ENCODE results near the gene CLDN22. TPM values are rescaled to one million over a fixed set of nuclear protein-coding genes. Genes with fewer than 3 reads are reported as not detected.

Gene CLDN22
- total and polyA plus RNA-seq, 10 of the 15 experiments (the other 5 are each of a cell fraction or from before 2014, with no cell fraction given) = not detected

DNA sequence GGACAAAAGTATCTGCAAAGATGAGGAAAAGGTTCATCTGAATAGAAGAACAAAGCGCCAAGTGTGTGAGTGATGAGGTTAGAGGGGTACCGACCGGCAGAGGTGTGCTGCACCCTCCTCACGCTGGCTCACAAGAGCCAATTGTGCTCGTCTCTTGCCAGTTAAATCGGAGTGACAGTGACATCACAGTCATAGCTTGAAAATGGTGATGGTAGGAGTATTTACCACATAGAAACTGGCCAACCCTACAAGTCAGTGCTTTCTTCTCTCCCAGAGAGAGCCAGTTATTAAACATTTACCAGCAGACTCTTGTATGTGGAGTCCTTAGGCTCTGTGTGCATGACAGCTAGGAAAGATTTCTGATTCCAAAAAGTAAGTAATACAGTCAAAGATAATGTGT lies 32.4 kb downstream of the CLDN22 start:
- ChIA-PET SMC1A (ENCODE audit: uncharacterized antibody, unreplicated experiment) (interaction anchor here (0.8 to 1.5 kb wide), 4 partner anchors 10 to 109 kb away, joined by 3 to 4 read pairs (median 3); no protein-coding TSS in a partner anchor), RAD21 (ENCODE audit: unreplicated experiment) (interaction anchor here (1.0 to 1.8 kb wide), 3 partner anchors 10 to 29 kb away, joined by 4 to 7 read pairs (median 5); no protein-coding TSS in a partner anchor), CTCF (interaction anchor here (1.0 to 1.5 kb wide), 2 partner anchors 18 to 120 kb away, joined by 3 to 5 read pairs; no protein-coding TSS in a partner anchor), POLR2A (interaction anchor here (1.0 kb wide), 1 partner anchor 10 kb away, joined by 3 read pairs; no protein-coding TSS in a partner anchor)
- TF ChIP-seq ATF7 (IDR thresholded peaks at IDR 0.05; ENCODE audit: low read depth) (peak; percentile 50; the same call in 1 of the 2 replicates), SMAD1 (IDR thresholded peaks at IDR 0.05; ENCODE audit: low read depth, partially characterized antibody) (no peak)
- TF ChIP-seq, protein P1, sequence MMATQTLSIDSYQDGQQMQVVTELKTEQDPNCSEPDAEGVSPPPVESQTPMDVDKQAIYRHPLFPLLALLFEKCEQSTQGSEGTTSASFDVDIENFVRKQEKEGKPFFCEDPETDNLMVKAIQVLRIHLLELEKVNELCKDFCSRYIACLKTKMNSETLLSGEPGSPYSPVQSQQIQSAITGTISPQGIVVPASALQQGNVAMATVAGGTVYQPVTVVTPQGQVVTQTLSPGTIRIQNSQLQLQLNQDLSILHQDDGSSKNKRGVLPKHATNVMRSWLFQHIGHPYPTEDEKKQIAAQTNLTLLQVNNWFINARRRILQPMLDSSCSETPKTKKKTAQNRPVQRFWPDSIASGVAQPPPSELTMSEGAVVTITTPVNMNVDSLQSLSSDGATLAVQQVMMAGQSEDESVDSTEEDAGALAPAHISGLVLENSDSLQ (IDR thresholded peaks at IDR 0.05) = peak; percentile 53
- no TSS peak for BruUV-seq (replicated peaks)
- Histone ChIP-seq H3K27me3 (replicated peaks in 1 of 2; ENCODE audit: control insufficient read depth in 2 of 2, insufficient read depth in 2 of 2, low read length in 1 of 2) (no peaks in the 10 kb centered on the region), H3K4me2 (ENCODE audit: control insufficient read depth, insufficient read depth) (no peak overlapping the region), H3K9ac (ENCODE audit: control insufficient read depth, insufficient read depth, low read length) (no peak overlapping the region), H3K9me3 (replicated peaks; ENCODE audit: control insufficient read depth, insufficient read depth, low read length) (no peaks in the 10 kb centered on the region), H3K36me3 (ENCODE audit: control insufficient read depth in 2 of 2, insufficient read depth in 2 of 2, low read length in 1 of 2) (no peaks in the 10 kb centered on the region), H3K27ac (ENCODE audit: control insufficient read depth, insufficient read depth) (no peak overlapping the region), H3K79me2 (ENCODE audit: control insufficient read depth, insufficient read depth, low read length) (no peaks in the 10 kb centered on the region), H3K4me3 (no peak overlapping the region), H2AFZ (ENCODE audit: control insufficient read depth, low read depth, low read length) (no peak overlapping the region), H4K20me1 (ENCODE audit: control insufficient read depth, insufficient read depth) (no peaks in the 10 kb centered on the region), H3K4me1 (ENCODE audit: control insufficient read depth, insufficient read depth, low read length) (no peaks in the 10 kb centered on the region)
- in situ Hi-C loops (cut with MboI) = no loop called here
- 54% methylated on average over 6 of the region's 6 CpGs for WGBS (ENCODE audit: insufficient coverage, insufficient replicate concordance, low lambda C conversion rate, missing lambda C conversion rate)
- intact Hi-C loops (cut with micrococcal nuclease; ENCODE audit: unreplicated experiment) = loop anchor here (10.0 kb wide), 1 partner anchor 217 kb away; the partner anchor contains the start of gene ING2
- FAIRE-seq = no peak
- peak; percentile 81 for ATAC-seq
- no peak for DNase-seq (ENCODE audit: low read depth, low spot score)

DNA sequence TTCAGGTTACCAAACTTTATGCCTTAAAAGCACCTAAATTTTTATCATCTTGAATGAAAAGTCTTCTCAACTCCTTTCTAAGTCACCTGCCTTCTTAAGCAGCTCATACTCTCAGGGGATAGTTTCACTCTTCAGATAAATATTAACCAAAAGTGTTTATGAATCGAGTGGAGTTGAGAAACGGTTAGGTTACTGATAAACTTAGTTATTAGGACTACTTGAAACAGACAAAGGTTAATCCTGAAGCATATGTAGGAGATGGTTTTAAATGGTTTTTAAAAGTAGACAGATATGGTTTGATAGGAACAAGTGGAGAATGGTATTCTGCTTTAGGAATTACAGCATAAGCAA lies 32.8 kb downstream of the CLDN22 start:
- no peak for TF ChIP-seq MTA2 (IDR thresholded peaks at IDR 0.05; ENCODE audit: low read depth)
- peak in 1 of 2 experiments; percentile 24; a peak in 1 of 4 replicates for TF ChIP-seq EP300 (IDR thresholded peaks at IDR 0.05; ENCODE audit: borderline replicate concordance in 1 of 2, control insufficient read depth in 1 of 2, low read depth in 2 of 2, low read length in 2 of 2)
- TF ChIP-seq GATAD2B (conservative IDR thresholded peaks at IDR 0.05; ENCODE audit: low read depth) = no peak
- TF ChIP-seq SMAD5 (IDR thresholded peaks at IDR 0.05; ENCODE audit: low read depth) = no peak
- no peak for TF ChIP-seq BMI1 (IDR thresholded peaks at IDR 0.05; ENCODE audit: borderline replicate concordance)
- TF ChIP-seq BHLHE40 (IDR thresholded peaks at IDR 0.05; ENCODE audit: borderline replicate concordance in 1 of 2, low read depth in 2 of 2, low read length in 1 of 2) = peak in 1 of 2 experiments; percentile 33; a peak in 1 of 4 replicates
- TF ChIP-seq, protein P2, sequence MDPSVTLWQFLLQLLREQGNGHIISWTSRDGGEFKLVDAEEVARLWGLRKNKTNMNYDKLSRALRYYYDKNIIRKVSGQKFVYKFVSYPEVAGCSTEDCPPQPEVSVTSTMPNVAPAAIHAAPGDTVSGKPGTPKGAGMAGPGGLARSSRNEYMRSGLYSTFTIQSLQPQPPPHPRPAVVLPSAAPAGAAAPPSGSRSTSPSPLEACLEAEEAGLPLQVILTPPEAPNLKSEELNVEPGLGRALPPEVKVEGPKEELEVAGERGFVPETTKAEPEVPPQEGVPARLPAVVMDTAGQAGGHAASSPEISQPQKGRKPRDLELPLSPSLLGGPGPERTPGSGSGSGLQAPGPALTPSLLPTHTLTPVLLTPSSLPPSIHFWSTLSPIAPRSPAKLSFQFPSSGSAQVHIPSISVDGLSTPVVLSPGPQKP (IDR thresholded peaks at IDR 0.05; ENCODE audit: low read depth, low read length) = no peak
- no peak for TF ChIP-seq TCF12 (IDR thresholded peaks at IDR 0.05; ENCODE audit: low read depth, low read length)
- Histone ChIP-seq H3K9ac (ENCODE audit: control insufficient read depth, insufficient read depth, low read length) (no peak overlapping the region), H3K4me3 (no peak overlapping the region), H3K27me3 (replicated peaks in 1 of 2; ENCODE audit: control insufficient read depth in 2 of 2, insufficient read depth in 2 of 2, low read length in 1 of 2) (no peaks in the 10 kb centered on the region), H3K79me2 (ENCODE audit: control insufficient read depth, insufficient read depth, low read length) (no peaks in the 10 kb centered on the region), H3K4me1 (ENCODE audit: control insufficient read depth, insufficient read depth, low read length) (no peaks in the 10 kb centered on the region), H4K20me1 (ENCODE audit: control insufficient read depth, insufficient read depth) (no peaks in the 10 kb centered on the region), H3K36me3 (ENCODE audit: control insufficient read depth in 2 of 2, insufficient read depth in 2 of 2, low read length in 1 of 2) (no peaks in the 10 kb centered on the region), H3K4me2 (ENCODE audit: control insufficient read depth, insufficient read depth) (no peak overlapping the region), H3K27ac (ENCODE audit: control insufficient read depth, insufficient read depth) (no peak overlapping the region), H2AFZ (ENCODE audit: control insufficient read depth, low read depth, low read length) (no peak overlapping the region), H3K9me3 (replicated peaks; ENCODE audit: control insufficient read depth, insufficient read depth, low read length) (no peaks in the 10 kb centered on the region)
- in situ Hi-C loops (cut with MboI) (no loop called here), intact Hi-C loops (cut with micrococcal nuclease; ENCODE audit: unreplicated experiment) (loop anchor here (10.0 kb wide), 1 partner anchor 218 kb away; the partner anchor contains the start of gene ING2)
- ChIA-PET SMC1A (ENCODE audit: uncharacterized antibody, unreplicated experiment) (interaction anchor here (0.9 to 1.5 kb wide), 5 partner anchors 12 to 109 kb away, joined by 3 to 4 read pairs (median 3); no protein-coding TSS in a partner anchor), RAD21 (ENCODE audit: unreplicated experiment) (interaction anchor here (1.0 to 1.8 kb wide), 3 partner anchors 11 to 30 kb away, joined by 4 to 7 read pairs (median 5); no protein-coding TSS in a partner anchor), CTCF (interaction anchor here (1.0 to 1.5 kb wide), 3 partner anchors 17 to 120 kb away, joined by 3 to 5 read pairs (median 4); no protein-coding TSS in a partner anchor), POLR2A (interaction anchor here (0.9 kb wide), 1 partner anchor 15 kb away, joined by 3 read pairs; no protein-coding TSS in a partner anchor)
- ATAC-seq (peak; percentile 75), DNase-seq (ENCODE audit: low read depth, low spot score) (no peak), FAIRE-seq (no peak)
- no TSS peak for BruUV-seq (replicated peaks)
- 12% methylated on average over 2 of the region's 2 CpGs for WGBS (ENCODE audit: insufficient coverage, insufficient replicate concordance, low lambda C conversion rate, missing lambda C conversion rate)

Data from GM12878 (cell line).